Measurements from ENCODE around the gene SH3D19.

Gene SH3D19

GRCh38 chr4:151205722-151206121 is 119.7 kb downstream of the SH3D19 start:
- TF ChIP-seq CTCF (IDR thresholded peaks at IDR 0.05; ENCODE audit: extremely low read depth, insufficient read depth, missing control alignments), result no peak
- in situ Hi-C loops (cut with MboI; ENCODE audit: low pct_unique_long_range_greater_than_20kb, low sequenced_read_pairs, unreplicated experiment), result no loop called here
- no peak for DNase-seq (ENCODE audit: low spot score)

- no peak for DNase-seq (ENCODE audit: low spot score)
- no peak for TF ChIP-seq CTCF (IDR thresholded peaks at IDR 0.05; ENCODE audit: extremely low read depth, insufficient read depth, missing control alignments)
- in situ Hi-C loops (cut with MboI; ENCODE audit: low pct_unique_long_range_greater_than_20kb, low sequenced_read_pairs, unreplicated experiment), result no loop called here
Measured at GRCh38 chr4:151204925-151205524, 120.4 kb downstream of the SH3D19 start.

- in situ Hi-C loops (cut with MboI; ENCODE audit: low pct_unique_long_range_greater_than_20kb, low sequenced_read_pairs, unreplicated experiment), result no loop called here
- no peak for DNase-seq (ENCODE audit: low spot score)
- no peak for TF ChIP-seq CTCF (IDR thresholded peaks at IDR 0.05; ENCODE audit: extremely low read depth, insufficient read depth, missing control alignments)
Measured at GRCh38 chr4:151202851-151203455, 122.5 kb downstream of the SH3D19 start.

GRCh38 chr4:151202381-151202780 is 123.0 kb downstream of the SH3D19 start:
- in situ Hi-C loops (cut with MboI; ENCODE audit: low pct_unique_long_range_greater_than_20kb, low sequenced_read_pairs, unreplicated experiment), result no loop called here
- TF ChIP-seq CTCF (IDR thresholded peaks at IDR 0.05; ENCODE audit: extremely low read depth, insufficient read depth, missing control alignments), result no peak
- DNase-seq (ENCODE audit: low spot score), result no peak

GRCh38 chr4:151199319-151200190 is 125.8 kb downstream of the SH3D19 start:
- TF ChIP-seq CTCF (IDR thresholded peaks at IDR 0.05; ENCODE audit: extremely low read depth, insufficient read depth, missing control alignments), result no peak
- in situ Hi-C loops (cut with MboI; ENCODE audit: low pct_unique_long_range_greater_than_20kb, low sequenced_read_pairs, unreplicated experiment), result no loop called here
- no peak for DNase-seq (ENCODE audit: low spot score)

- in situ Hi-C loops (cut with MboI; ENCODE audit: low pct_unique_long_range_greater_than_20kb, low sequenced_read_pairs, unreplicated experiment), result no loop called here
- no peak for TF ChIP-seq CTCF (IDR thresholded peaks at IDR 0.05; ENCODE audit: extremely low read depth, insufficient read depth, missing control alignments)
- no peak for DNase-seq (ENCODE audit: low spot score)
Measured at GRCh38 chr4:151198748-151199147, 126.7 kb downstream of the SH3D19 start.
